ENCODE data around the gene HNF1B. TPM values are rescaled to one million over a fixed set of nuclear protein-coding genes. Genes with fewer than 3 reads are reported as not detected.

The HNF1B gene
- total and polyA plus RNA-seq, 2 donors (not counting 3 experiments of a cell fraction or from before 2014, with no cell fraction given) = not detected

DNA sequence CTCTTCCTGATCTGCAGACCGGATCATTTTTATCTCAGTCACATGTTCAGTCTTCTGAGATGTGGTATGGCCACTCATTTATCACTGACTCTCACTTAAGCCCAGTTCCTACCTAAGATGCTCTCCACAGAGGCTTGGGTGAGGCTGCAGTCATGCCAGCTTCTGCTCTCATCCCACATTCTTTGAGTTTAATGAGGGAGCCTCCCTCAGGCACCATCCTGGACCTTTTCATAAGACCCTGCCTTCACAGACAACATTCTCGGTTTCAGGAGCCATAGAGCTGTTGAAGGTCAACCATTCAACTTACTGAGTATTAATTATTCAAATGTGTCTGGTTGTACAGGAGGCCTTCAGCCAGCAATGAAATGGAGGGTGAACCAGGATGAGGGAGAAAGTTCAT lies 23.6 kb upstream of the HNF1B start:
- TF ChIP-seq POLR2AphosphoS5 (IDR thresholded peaks at IDR 0.05; ENCODE audit: insufficient read depth, low read depth, low read length) = no peak
- TF ChIP-seq EZH2 (IDR thresholded peaks at IDR 0.05; ENCODE audit: borderline replicate concordance, low read depth, low read length, severe bottlenecking) = no peak
- TF ChIP-seq MYC (IDR thresholded peaks at IDR 0.05; ENCODE audit: low read depth, low read length) = no peak
- TF ChIP-seq, protein P1, sequence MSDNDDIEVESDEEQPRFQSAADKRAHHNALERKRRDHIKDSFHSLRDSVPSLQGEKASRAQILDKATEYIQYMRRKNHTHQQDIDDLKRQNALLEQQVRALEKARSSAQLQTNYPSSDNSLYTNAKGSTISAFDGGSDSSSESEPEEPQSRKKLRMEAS (IDR thresholded peaks at IDR 0.05; ENCODE audit: insufficient read depth, insufficient read length) = no peak
- no peak for TF ChIP-seq GATA2 (IDR thresholded peaks at IDR 0.05; ENCODE audit: insufficient read depth, insufficient read length, low read depth, low read length)
- TF ChIP-seq POLR2A (IDR thresholded peaks at IDR 0.05; ENCODE audit: low read depth, low read length) = no peak
- TF ChIP-seq FOS (IDR thresholded peaks at IDR 0.05; ENCODE audit: borderline replicate concordance, insufficient read depth, low read length) = no peak
- TF ChIP-seq, protein P2, sequence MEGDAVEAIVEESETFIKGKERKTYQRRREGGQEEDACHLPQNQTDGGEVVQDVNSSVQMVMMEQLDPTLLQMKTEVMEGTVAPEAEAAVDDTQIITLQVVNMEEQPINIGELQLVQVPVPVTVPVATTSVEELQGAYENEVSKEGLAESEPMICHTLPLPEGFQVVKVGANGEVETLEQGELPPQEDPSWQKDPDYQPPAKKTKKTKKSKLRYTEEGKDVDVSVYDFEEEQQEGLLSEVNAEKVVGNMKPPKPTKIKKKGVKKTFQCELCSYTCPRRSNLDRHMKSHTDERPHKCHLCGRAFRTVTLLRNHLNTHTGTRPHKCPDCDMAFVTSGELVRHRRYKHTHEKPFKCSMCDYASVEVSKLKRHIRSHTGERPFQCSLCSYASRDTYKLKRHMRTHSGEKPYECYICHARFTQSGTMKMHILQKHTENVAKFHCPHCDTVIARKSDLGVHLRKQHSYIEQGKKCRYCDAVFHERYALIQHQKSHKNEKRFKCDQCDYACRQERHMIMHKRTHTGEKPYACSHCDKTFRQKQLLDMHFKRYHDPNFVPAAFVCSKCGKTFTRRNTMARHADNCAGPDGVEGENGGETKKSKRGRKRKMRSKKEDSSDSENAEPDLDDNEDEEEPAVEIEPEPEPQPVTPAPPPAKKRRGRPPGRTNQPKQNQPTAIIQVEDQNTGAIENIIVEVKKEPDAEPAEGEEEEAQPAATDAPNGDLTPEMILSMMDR (IDR thresholded peaks at IDR 0.05; ENCODE audit: extremely low read depth in 1 of 2, insufficient read depth in 1 of 2, low read depth in 1 of 2, low read length in 2 of 2) = no peak
- TF ChIP-seq JUN (IDR thresholded peaks at IDR 0.05; ENCODE audit: borderline replicate concordance, insufficient read depth, insufficient read length, low read depth) = no peak
- H2AFZ ChIP-seq (ENCODE audit: low read depth, low read length) = no peak overlapping the region
- H3K9ac ChIP-seq (replicated peaks; ENCODE audit: extremely low read depth, insufficient read depth, low read length) = no peak overlapping the region
- FAIRE-seq (no peak), DNase-seq (ENCODE audit: low read depth, low spot score) (no peak)
- H3K27me3 ChIP-seq (ENCODE audit: control insufficient read depth in 2 of 2, insufficient read depth in 2 of 2, low read length in 2 of 2) = peaks cover 6 to 12% of the 10 kb centered on the region in 2 experiments
- no peak overlapping the region for H3K4me2 ChIP-seq (ENCODE audit: insufficient read depth, low read length)
- CTCF ChIA-PET = no interaction called here
- H3K4me1 ChIP-seq (ENCODE audit: control insufficient read depth, extremely low read depth, insufficient read depth, low read length) = no peaks in the 10 kb centered on the region
- no peak overlapping the region for H3K4me3 ChIP-seq (replicated peaks in 1 of 3; ENCODE audit: insufficient read depth in 1 of 3, low read depth in 1 of 3, low read length in 3 of 3)
- H3K9me3 ChIP-seq (replicated peaks; ENCODE audit: control insufficient read depth, insufficient read depth, low read length) = no peaks in the 10 kb centered on the region
- dilution Hi-C loops (cut with MboI; ENCODE audit: extremely low pct_ligation_motif_present, low sequenced_read_pairs) = no loop called here
- no peaks in the 10 kb centered on the region for H3K79me2 ChIP-seq (ENCODE audit: control insufficient read depth, insufficient read depth, low read length)
- no peaks in the 10 kb centered on the region for H3K9me1 ChIP-seq (replicated peaks; ENCODE audit: control insufficient read depth, extremely low read depth, insufficient read depth, low read length)
- H3K27ac ChIP-seq (ENCODE audit: insufficient read depth, low read depth, low read length) = no peak overlapping the region
- H3K36me3 ChIP-seq (ENCODE audit: control insufficient read depth in 2 of 2, extremely low read depth in 1 of 2, insufficient read depth in 2 of 2, low read length in 2 of 2) = no peaks in the 10 kb centered on the region
- no TSS peak for BruUV-seq (replicated peaks)
- H4K20me1 ChIP-seq (replicated peaks; ENCODE audit: control insufficient read depth, extremely low read depth, insufficient read depth, low read length) = no peaks in the 10 kb centered on the region
- intact Hi-C loops (cut with micrococcal nuclease) = no loop called here
- POLR2A ChIA-PET = no interaction called here

Data from endothelial cell of umbilical vein (primary cell).